GM12873 (cell line): Measurements from ENCODE around the gene SPTLC3.

Source experiments
- TF ChIP-seq, protein P1 (sequence below): IDR thresholded peaks from 2 replicates; pipeline ENCODE4 v1.5.1; 2012; ENCODE audit warnings: low read depth, mild to moderate bottlenecking, moderate library complexity, low read length, control low read depth; ENCODE audit not compliant: insufficient read depth; ENCODE audit errors: missing control alignments

SPTLC3 gene

DNA sequence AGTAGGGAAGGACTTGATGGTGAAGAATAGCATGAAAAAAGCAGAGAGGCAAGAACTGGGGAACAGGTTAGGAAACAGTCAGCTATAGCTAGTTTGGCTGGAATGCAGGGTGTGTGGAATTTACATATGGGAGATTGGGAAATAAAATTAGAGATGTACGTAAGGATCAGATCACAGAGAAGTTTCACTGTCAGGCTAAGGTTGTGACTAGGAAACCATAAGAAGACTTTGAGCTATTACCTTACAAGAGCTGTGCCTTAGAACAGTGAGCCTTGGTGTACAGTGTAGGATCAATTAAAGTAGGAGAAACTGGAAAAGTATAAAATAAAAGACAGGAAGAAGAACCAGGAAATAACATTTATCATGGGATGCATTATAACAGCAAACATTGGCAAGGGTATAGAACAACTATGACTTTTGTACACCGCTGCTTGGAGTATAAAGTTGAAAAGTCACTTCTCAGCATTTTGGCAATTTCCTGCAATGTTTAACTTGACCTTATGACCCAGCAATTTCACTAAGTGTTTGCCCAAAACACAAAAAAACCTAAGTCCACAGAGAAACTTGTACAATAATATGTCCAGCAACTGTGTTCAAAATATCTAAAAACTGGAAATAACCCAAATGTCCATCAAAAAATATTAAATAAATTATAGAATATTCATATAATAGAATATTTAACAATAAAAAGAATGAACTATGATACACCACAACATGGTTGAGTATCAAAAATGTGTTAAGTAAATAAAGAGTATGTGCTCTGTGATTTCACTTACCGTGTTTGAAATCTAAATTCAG is 31.2 kb upstream of the SPTLC3 start:
- TF ChIP-seq, protein P1, sequence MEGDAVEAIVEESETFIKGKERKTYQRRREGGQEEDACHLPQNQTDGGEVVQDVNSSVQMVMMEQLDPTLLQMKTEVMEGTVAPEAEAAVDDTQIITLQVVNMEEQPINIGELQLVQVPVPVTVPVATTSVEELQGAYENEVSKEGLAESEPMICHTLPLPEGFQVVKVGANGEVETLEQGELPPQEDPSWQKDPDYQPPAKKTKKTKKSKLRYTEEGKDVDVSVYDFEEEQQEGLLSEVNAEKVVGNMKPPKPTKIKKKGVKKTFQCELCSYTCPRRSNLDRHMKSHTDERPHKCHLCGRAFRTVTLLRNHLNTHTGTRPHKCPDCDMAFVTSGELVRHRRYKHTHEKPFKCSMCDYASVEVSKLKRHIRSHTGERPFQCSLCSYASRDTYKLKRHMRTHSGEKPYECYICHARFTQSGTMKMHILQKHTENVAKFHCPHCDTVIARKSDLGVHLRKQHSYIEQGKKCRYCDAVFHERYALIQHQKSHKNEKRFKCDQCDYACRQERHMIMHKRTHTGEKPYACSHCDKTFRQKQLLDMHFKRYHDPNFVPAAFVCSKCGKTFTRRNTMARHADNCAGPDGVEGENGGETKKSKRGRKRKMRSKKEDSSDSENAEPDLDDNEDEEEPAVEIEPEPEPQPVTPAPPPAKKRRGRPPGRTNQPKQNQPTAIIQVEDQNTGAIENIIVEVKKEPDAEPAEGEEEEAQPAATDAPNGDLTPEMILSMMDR, result no peak

DNA sequence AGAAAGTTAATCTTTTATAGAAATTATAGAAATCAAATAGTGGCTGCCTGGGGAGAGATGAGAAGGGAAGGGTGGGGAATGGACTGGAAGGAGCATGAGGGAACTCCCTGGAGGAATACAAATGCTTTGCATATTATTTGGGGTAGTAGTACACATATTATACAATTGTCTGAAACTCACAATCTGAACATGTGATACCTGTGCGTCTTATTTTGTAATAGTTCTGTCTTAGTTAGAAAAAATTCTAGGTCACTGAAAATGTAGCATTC is 30.7 kb upstream of the SPTLC3 start:
- TF ChIP-seq, protein P1, result no peak

DNA sequence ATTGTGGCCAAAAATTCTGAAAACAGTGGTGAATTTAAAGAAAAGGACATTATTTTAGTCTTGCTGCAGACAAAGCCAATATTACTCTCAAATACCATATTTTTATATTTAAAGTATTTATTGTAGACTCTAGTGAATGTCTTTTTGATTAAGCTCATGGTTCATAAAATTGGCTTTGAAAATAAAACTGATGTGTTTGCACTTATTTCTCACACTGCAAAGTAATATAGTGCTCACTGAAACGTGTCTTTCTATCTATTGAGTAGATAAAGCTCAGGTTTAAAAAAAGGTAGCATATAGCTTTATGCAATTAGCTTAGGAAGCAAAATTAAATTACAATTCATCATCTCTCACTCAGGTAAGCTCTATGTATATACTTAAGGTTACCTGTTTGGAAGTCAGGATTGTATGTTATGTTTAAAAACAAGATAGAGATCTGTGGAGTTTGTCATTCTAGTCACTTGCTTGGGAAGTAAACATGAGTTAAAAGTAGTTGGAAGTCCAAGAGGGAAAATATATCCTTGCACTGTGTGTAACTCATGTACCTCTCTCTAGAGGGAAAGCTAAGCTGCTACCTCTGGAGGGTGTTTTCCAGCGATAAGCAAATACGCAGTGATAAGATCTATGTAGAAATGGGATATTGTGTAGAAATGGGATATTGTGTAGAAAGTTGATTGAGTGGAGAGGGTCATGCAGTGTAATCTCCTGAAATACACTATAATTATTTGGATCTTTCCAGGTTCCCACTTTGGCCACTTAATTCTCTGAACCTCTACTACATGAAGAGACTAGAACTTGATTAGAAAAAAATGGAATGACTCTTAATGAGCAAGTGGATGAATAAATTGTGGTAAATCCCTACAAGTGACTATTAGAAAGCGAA is 29.9 kb upstream of the SPTLC3 start:
- TF ChIP-seq, protein P1, result no peak

DNA sequence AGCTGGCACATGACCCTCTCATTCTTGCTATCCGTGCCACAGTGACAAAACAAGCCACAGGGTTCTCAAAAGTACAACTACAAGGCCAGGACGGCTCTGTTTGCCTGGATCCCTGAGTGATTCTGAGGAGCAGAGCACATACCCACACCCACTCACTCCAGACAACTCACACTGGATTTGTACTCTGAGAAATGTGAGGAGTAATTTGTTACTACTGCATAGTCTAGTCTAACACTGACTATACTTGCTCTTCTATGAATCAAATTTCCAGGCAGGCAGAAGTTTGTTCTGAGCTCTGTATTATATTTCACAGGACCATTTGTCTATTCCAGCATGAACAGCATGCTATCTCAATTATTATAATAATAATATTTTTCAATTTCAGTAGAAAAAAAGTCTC is 26.7 kb upstream of the SPTLC3 start:
- TF ChIP-seq, protein P1, result no peak

DNA sequence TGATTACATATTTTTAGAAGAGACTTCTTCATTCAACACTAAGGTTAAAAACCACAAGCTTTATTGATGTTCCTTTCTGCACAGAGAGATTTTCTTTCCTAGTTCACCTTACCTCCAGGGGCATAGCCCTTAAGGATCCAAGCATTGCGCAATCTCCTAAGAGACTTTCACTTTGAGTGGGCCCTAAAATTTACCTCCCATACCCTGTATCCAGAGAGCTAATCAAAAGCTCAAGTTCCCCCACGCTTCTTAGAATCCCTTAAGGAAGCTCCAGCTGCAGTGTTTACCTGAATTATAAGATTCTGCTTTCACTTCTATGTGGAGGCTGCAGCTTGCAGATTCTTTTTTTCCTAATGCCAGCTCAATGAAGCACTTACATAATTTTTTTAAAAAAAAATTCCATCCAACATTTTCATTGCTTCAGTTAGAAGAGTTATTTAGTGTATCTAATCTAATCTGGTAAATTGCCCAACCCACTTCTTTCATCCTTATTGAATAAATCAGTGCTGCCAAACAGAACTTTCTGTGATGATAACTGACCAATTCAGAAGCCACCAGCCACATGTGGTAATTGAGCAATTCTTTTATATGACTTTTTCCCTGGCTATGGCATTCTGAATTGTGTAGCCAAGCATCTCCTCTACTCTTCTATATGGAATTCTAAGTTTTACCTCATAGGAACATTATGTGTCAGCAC is 24.6 kb upstream of the SPTLC3 start:
- TF ChIP-seq, protein P1, result no peak

DNA sequence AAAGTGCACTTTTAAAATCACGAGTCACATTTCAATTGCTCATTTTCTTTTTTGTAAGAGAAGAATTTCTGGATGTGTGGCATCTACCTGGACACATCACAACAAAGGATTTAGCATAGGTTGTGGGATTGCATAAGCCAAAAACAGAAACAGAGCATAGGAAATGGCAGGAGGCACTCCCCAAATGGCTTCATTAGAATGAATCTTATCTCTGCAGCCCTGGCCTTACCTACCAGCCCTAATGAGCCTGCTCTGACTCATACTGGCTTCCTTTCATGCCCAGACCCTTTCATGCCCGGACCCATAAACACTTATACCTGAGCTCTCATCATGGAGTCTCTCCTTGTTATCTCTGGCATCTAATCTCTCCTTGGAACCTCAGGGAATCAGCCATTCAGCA is 23.9 kb upstream of the SPTLC3 start:
- TF ChIP-seq, protein P1, result no peak

DNA sequence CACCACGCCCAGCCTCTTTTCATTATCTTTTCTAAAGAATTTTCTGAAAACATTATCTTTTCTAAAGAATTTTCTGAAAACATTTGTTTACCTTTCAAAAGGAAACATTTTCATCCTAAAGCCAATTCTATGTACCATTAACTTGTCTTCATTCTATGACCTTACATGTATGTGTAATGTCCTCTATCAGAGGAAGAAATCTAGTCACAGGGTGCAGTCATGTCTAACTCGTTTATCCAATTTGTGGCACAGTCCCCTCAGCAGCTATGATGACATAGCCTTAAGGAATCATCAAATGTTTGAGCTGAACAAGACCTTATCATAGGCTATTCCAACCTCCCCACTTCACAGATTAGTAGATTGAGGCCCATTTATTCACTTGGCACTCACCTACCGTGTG is 21.5 kb upstream of the SPTLC3 start:
- TF ChIP-seq, protein P1, result no peak
